Measurements from ENCODE around the gene S100A1.

DNA sequence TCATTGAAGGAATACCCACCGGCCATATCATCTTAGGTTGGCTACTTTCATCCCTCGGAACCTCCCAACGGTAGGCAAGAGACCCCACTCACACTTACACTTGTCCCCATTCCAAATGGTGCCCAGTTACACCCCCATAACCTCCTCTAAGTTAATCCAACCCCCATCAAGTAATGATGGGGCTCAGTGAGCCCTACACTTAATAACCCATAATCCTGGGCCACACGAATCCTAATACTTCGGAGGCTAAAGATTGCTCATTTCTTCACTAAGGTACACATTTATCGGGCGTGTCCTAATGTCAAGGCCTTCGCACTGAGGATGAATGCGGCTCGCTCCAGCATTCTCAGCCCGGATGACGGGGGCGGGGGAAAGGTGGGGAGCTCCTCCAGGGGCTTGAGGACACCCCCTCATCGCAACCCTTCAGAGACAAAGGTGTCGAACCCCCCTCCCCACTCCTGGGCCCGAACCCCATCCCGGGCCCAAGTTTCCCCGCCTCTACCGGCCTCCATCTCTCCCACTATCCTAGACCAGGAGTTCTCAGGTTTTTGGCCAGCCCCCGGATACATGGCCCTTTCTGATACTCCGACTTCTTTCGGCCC, 42.1 kb downstream of the S100A1 start:
- TF ChIP-seq, protein P1, sequence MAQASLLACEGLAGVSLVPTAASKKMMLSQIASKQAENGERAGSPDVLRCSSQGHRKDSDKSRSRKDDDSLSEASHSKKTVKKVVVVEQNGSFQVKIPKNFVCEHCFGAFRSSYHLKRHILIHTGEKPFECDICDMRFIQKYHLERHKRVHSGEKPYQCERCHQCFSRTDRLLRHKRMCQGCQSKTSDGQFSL (CRISPR knock-in tag; IDR thresholded peaks at IDR 0.05): no peak
- TF ChIP-seq, protein P2, sequence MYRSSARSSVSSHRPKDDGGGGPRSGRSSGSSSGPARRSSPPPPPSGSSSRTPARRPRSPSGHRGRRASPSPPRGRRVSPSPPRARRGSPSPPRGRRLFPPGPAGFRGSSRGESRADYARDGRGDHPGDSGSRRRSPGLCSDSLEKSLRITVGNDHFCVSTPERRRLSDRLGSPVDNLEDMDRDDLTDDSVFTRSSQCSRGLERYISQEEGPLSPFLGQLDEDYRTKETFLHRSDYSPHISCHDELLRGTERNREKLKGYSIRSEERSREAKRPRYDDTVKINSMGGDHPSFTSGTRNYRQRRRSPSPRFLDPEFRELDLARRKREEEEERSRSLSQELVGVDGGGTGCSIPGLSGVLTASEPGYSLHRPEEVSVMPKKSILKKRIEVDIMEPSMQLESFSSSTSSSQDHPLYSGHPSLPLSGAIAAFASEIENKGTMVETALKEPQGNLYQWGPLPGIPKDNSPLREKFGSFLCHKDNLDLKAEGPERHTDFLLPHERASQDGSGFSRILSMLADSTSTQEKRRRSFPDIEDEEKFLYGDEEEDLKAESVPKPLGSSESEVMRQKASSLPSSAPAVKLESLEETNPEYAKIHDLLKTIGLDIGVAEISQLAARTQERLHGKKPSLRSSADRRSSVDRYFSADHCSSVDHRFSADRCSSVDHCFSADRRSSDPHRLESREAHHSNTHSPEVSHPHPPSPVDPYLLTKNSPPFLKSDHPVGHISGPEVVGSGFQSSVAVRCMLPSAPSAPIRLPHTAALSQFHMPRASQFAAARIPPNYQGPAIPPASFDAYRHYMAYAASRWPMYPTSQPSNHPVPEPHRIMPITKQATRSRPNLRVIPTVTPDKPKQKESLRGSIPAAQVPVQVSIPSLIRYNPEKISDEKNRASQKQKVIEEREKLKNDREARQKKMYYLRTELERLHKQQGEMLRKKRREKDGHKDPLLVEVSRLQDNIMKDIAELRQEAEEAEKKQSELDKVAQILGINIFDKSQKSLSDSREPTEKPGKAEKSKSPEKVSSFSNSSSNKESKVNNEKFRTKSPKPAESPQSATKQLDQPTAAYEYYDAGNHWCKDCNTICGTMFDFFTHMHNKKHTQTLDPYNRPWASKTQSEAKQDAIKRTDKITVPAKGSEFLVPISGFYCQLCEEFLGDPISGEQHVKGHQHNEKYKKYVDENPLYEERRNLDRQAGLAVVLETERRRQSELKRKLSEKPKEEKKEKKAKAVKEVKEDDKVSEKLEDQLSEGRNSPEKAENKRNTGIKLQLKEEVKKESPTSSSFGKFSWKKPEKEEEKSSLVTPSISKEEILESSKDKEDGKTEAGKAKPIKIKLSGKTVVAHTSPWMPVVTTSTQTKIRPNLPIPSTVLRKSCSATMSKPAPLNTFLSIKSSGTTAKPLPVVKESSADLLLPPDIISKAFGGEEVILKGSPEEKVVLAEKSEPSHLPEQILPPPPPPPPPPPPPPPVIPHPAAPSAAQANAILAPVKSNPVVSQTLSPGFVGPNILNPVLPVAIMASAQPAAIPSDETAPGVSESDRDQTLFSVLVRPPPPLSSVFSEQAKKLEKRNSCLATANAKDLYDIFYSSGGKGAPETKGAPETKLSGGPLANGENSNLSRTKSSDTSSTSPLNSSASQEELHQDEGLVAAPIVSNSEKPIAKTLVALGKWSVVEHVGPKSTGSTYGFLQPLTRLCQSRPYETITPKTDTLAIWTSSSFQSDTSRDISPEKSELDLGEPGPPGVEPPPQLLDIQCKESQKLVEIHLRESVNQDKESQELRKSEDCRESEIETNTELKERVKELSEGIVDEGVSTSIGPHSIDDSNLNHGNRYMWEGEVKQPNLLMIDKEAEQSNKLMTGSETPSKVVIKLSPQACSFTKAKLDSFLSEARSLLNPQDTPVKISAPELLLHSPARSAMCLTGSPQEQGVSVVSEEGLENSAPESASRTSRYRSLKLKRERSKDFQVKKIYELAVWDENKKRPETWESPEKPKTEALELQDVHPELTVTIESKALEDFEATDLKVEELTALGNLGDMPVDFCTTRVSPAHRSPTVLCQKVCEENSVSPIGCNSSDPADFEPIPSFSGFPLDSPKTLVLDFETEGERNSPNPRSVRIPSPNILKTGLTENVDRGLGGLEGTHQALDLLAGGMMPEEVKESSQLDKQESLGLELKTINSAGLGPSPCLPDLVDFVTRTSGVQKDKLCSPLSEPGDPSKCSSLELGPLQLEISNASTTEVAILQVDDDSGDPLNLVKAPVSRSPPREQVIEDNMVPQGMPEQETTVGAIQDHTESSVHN (CRISPR knock-in tag; IDR thresholded peaks at IDR 0.05): no peak
- no peak for TF ChIP-seq ZFP36L1 (CRISPR knock-in tag; IDR thresholded peaks at IDR 0.05)
- TF ChIP-seq ZSCAN25 (CRISPR knock-in tag; IDR thresholded peaks at IDR 0.05): no peak
- TF ChIP-seq NFIC (IDR thresholded peaks at IDR 0.05; ENCODE audit: low read length): no peak; the same call in 1 of the 2 replicates
- TF ChIP-seq, protein P3, sequence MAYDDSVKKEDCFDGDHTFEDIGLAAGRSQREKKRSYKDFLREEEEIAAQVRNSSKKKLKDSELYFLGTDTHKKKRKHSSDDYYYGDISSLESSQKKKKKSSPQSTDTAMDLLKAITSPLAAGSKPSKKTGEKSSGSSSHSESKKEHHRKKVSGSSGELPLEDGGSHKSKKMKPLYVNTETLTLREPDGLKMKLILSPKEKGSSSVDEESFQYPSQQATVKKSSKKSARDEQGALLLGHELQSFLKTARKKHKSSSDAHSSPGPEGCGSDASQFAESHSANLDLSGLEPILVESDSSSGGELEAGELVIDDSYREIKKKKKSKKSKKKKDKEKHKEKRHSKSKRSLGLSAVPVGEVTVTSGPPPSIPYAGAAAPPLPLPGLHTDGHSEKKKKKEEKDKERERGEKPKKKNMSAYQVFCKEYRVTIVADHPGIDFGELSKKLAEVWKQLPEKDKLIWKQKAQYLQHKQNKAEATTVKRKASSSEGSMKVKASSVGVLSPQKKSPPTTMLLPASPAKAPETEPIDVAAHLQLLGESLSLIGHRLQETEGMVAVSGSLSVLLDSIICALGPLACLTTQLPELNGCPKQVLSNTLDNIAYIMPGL (CRISPR knock-in tag; IDR thresholded peaks at IDR 0.05; ENCODE audit: borderline replicate concordance in 1 of 2, low read depth in 1 of 2): no peak; a peak in 1 of 4 replicates
- no peak for TF ChIP-seq TAF1 (CRISPR knock-in tag; IDR thresholded peaks at IDR 0.05)
- TF ChIP-seq CREM (IDR thresholded peaks at IDR 0.05): no peak
- no peak for TF ChIP-seq CREM (CRISPR knock-in tag; IDR thresholded peaks at IDR 0.05)
- TF ChIP-seq NFE2 (CRISPR knock-in tag; IDR thresholded peaks at IDR 0.05): no peak
